Nucleus accumbens (tissue), 56 donors: ENCODE measurements around the gene MAGEB5.
"Not testable (repeated sequence)": the region's sequence is repeated elsewhere in the genome, so short reads cannot be mapped to it uniquely, and the experiment has no call there.

ENCODE experiments used
- DNase-seq, 56 donors: peaks; one replicate each; lab custom pipeline; 2025; lab: John Stamatoyannopoulos, UW

MAGEB5 gene

GRCh38 chrX:26215869-26216268 is at the start of gene MAGEB5:
TSS of gene MAGEB5 (plus strand) at chrX:26216169. CDS start at chrX:26217302, 1,133 bp downstream.
- DNase-seq = no peak

GRCh38 chrX:26192204-26192603 is 23.8 kb upstream of the MAGEB5 start, which contains the start of gene MAGEB6:
TSS of gene MAGEB6 (plus strand) at chrX:26192440. CDS start at chrX:26193847, 1,407 bp downstream.
- DNase-seq = no peak

- DNase-seq = no peak
Measured at GRCh38 chrX:26203561-26203960, 12.4 kb upstream of the MAGEB5 start.

- not testable (repeated sequence) for DNase-seq
Measured at GRCh38 chrX:26204717-26205116, 11.3 kb upstream of the MAGEB5 start.

DNA sequence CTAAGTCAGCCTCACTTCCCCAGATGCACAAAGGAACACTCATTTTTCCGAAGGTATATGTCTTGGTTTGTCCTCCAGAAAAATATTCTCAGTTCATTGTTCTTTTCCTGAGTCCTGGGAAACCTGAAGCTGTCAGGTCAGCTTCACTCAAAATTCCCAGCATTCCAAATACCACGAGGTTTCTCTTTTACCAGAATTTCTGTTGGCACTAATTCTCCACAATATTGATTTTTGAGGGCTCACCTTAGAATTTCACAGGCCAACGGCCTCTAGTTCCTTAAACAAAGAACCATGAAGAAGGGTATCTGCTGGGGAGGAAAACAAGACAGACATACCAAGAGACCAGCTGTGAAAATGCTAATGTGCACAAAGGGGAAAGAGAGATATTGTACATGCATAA is 8.0 kb upstream of the MAGEB5 start:
- no peak for DNase-seq

DNA sequence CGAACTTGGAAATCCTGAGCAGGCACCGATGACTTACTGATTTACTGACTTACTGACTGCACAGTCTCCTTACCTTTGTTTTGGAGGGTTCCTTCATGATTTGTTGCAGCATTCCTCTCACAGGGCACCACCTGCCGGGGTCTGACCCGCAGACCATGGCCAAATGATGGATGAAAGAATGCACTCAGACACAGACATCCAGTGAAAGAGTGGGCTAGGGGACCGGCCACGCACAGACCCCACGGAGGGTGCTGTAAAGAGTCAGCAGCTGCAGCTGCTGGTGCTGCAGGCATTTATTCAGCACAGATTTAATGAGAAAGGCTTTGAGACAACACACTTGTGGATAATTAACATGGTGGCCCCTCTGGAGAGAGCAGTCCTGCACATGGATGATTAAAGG is 3.4 kb downstream of the MAGEB5 start:
- no peak for DNase-seq

- DNase-seq = no peak
Measured at GRCh38 chrX:26234177-26234576, 18.2 kb downstream of the MAGEB5 start.

DNA sequence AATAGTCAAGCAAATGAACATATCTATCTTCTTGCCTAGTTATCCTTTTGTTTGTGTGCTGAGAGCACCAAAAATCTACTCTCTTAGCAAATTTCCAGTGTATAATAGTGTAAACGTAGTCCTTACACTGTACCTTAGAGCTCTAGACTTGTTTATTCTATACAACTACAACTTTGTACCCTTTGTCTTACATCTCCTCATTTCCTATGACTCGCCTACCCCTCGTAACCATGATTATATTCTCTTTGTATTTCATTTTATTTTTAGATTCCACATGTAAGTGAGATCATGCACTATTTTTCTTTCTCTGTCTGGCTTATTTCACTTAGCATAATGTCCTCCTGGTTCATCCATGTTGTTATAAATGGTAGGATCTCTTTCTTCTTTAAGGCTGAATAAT is 37.6 kb downstream of the MAGEB5 start:
- no peak for DNase-seq

- no peak for DNase-seq
Measured at GRCh38 chrX:26254436-26254835, 38.5 kb downstream of the MAGEB5 start.

DNA sequence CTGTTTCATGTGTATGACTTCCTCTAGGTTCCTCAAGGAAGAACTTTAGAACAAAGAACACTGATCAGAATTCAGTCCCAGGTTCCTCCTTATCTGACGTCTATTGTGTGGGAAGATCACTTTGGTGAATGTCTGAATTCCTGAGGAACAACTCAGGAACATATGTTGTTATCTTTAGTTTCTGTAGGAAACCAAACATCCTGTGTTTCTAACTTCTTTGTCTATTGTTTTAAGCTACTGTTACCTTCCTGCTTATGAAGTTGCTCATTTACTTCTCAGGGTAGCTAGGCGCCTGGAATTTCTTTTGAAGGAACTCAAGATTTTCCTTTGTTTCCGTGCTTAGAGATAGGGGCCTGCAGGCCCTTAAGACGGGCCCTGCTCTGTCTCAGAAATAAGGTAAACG is 46.2 kb downstream of the MAGEB5 start:
- DNase-seq = no peak
